Esophagus muscularis mucosa (tissue), 4 donors: ENCODE results near the gene CC2D2A.

Experiments
- CTCF ChIP-seq, 3 experiments: fragments of 200-600 bp in 2 of 3; fragments of 450-650 bp in 1 of 3; sonication (generic) in 2 of 3; IDR thresholded peaks; one replicate each; pipeline ENCODE4 v1.5.1; 2017 to 2019; ENCODE audit warnings: antibody characterized with exemption in 3 of 3, mild to moderate bottlenecking in 2 of 3, moderate library complexity in 1 of 3
- EP300 ChIP-seq: sonication (generic); formaldehyde crosslinking; IDR thresholded peaks from one replicate; pipeline ENCODE4 v1.6.1; 2017; ENCODE audit warnings: antibody characterized with exemption
- POLR2A ChIP-seq: fragments of 450-650 bp; IDR thresholded peaks from one replicate; pipeline ENCODE4 v1.6.1; 2017; ENCODE audit warnings: antibody characterized with exemption, moderate library complexity, mild to moderate bottlenecking, low read depth
- POLR2AphosphoS5 ChIP-seq, 2 donors: sonication (generic); formaldehyde crosslinking; IDR thresholded peaks; one replicate each; pipeline ENCODE4 v1.6.1; 2017; ENCODE audit warnings: antibody characterized with exemption in 2 of 2

- TF ChIP-seq CTCF (IDR thresholded peaks at IDR 0.05): no peak
- no peak for TF ChIP-seq POLR2A
- no peak for TF ChIP-seq EP300
- no peak for TF ChIP-seq POLR2AphosphoS5 (IDR thresholded peaks at IDR 0.05)
These were observed 6.7 kb downstream of the CC2D2A start for GRCh38 chr4:15476396-15476795.
